ENCODE data around the gene GIMAP2. TPM values are rescaled to one million over a fixed set of nuclear protein-coding genes. Genes with fewer than 3 reads are reported as not detected.

Gene GIMAP2
- polyA plus RNA-seq, 3 donors = 45.6 to 63.8 (median 47.0) TPM

- no peak overlapping the region for H3K27ac Mint-ChIP-seq
- H3K4me1 Mint-ChIP-seq = peaks cover 15% of the 10 kb centered on the region
These were observed 46.4 kb downstream of the GIMAP2 start for GRCh38 chr7:150731916-150732315.

GRCh38 chr7:150732786-150733481 lies 47.4 kb downstream of the GIMAP2 start:
- H4K20me1 ChIP-seq (ENCODE audit: insufficient read depth, low read length) = peaks cover 4% of the 10 kb centered on the region
- H3K27ac ChIP-seq (ENCODE audit: low read depth in 1 of 2, low read length in 2 of 2) = no peak overlapping the region
- H3K4me1 ChIP-seq (ENCODE audit: control insufficient read depth in 1 of 2, insufficient read depth in 2 of 2, low read length in 2 of 2) = peaks cover 6 to 17% of the 10 kb centered on the region in 2 donors
- H3K36me3 Mint-ChIP-seq = no peaks in the 10 kb centered on the region
- H3K27me3 ChIP-seq (ENCODE audit: control insufficient read depth in 2 of 2, insufficient read depth in 2 of 2, low read length in 2 of 2) = no peaks in the 10 kb centered on the region
- intact Hi-C loops (cut with micrococcal nuclease) = no loop called here
- no peak overlapping the region for H3K4me3 ChIP-seq (replicated peaks in 1 of 3; ENCODE audit: low read depth in 2 of 3, low read length in 3 of 3)
- 100% methylated on average over 2 of the region's 5 CpGs for WGBS (ENCODE audit: insufficient coverage)
- peaks cover 3 to 9% (median 5%) of the 10 kb centered on the region in 7 donors for H3K9me3 Mint-ChIP-seq
- no peak overlapping the region for H3K4me3 Mint-ChIP-seq
- no peak overlapping the region for H3K27ac Mint-ChIP-seq
- H3K79me2 ChIP-seq (ENCODE audit: insufficient read depth, low read length) = peaks cover 9% of the 10 kb centered on the region
- no peaks in the 10 kb centered on the region for H3K9me3 ChIP-seq (replicated peaks in 1 of 2; ENCODE audit: control insufficient read depth in 1 of 2, insufficient read depth in 1 of 2, low read length in 2 of 2)
- no peak overlapping the region for H3K9ac ChIP-seq (ENCODE audit: insufficient read depth, low read length, poor library complexity, severe bottlenecking)
- no peak overlapping the region for H2AFZ ChIP-seq (ENCODE audit: insufficient read depth, low read depth, low read length, poor library complexity, severe bottlenecking)
- peaks cover 24% of the 10 kb centered on the region for H3K4me1 Mint-ChIP-seq
- no peak for TF ChIP-seq CTCF (IDR thresholded peaks at IDR 0.05)
- peaks cover 0 to 2% (median 0%) of the 10 kb centered on the region in 3 donors for H3K27me3 Mint-ChIP-seq (ENCODE audit: low read depth in 3 of 3)
- no peak for DNase-seq
- H3K4me2 ChIP-seq (replicated peaks; ENCODE audit: extremely low read depth, low read length, poor library complexity, severe bottlenecking) = no peak overlapping the region
- no peaks in the 10 kb centered on the region for H3K36me3 ChIP-seq (replicated peaks in 1 of 2; ENCODE audit: control insufficient read depth in 1 of 2, insufficient read depth in 2 of 2, low read length in 2 of 2)

More at GRCh38 chr7:150731916-150732315, 46.4 kb downstream of the GIMAP2 start:
- peaks cover 4 to 13% (median 6%) of the 10 kb centered on the region in 7 donors for H3K9me3 Mint-ChIP-seq
- Histone ChIP-seq H3K4me3 (replicated peaks in 1 of 3; ENCODE audit: low read depth in 2 of 3, low read length in 3 of 3) (no peak overlapping the region), H3K4me1 (ENCODE audit: control insufficient read depth in 1 of 2, insufficient read depth in 2 of 2, low read length in 2 of 2) (peaks cover 4 to 7% of the 10 kb centered on the region in 2 donors), H3K27me3 (ENCODE audit: control insufficient read depth in 2 of 2, insufficient read depth in 2 of 2, low read length in 2 of 2) (no peaks in the 10 kb centered on the region), H3K27ac (ENCODE audit: low read depth in 1 of 2, low read length in 2 of 2) (no peak overlapping the region), H3K4me2 (replicated peaks; ENCODE audit: extremely low read depth, low read length, poor library complexity, severe bottlenecking) (no peak overlapping the region), H2AFZ (ENCODE audit: insufficient read depth, low read depth, low read length, poor library complexity, severe bottlenecking) (no peak overlapping the region), H3K9me3 (replicated peaks in 1 of 2; ENCODE audit: control insufficient read depth in 1 of 2, insufficient read depth in 1 of 2, low read length in 2 of 2) (no peaks in the 10 kb centered on the region), H3K36me3 (replicated peaks in 1 of 2; ENCODE audit: control insufficient read depth in 1 of 2, insufficient read depth in 2 of 2, low read length in 2 of 2) (no peaks in the 10 kb centered on the region), H3K9ac (ENCODE audit: insufficient read depth, low read length, poor library complexity, severe bottlenecking) (no peak overlapping the region), H4K20me1 (ENCODE audit: insufficient read depth, low read length) (no peaks in the 10 kb centered on the region), H3K79me2 (ENCODE audit: insufficient read depth, low read length) (no peaks in the 10 kb centered on the region)
- no peak for DNase-seq
- peaks cover 0 to 2% (median 0%) of the 10 kb centered on the region in 3 donors for H3K27me3 Mint-ChIP-seq (ENCODE audit: low read depth in 3 of 3)
- TF ChIP-seq CTCF (IDR thresholded peaks at IDR 0.05) = no peak
- no peak overlapping the region for H3K4me3 Mint-ChIP-seq
- intact Hi-C loops (cut with micrococcal nuclease) = no loop called here
- WGBS (ENCODE audit: insufficient coverage) = 88% methylated on average over 1 of the region's 1 CpG
- no peaks in the 10 kb centered on the region for H3K36me3 Mint-ChIP-seq

Measured in CD14-positive monocyte (primary cell).